ENCODE data around the gene MYO9B.

MYO9B gene

GRCh38 chr19:17078036-17078919 is 2.7 kb downstream of the MYO9B start:
- H3K4me3 ChIP-seq (ENCODE audit: control insufficient read depth, low read depth, low read length), result no peak overlapping the region
- DNase-seq (ENCODE audit: low read depth), result no peak
- TF ChIP-seq CTCF (IDR thresholded peaks at IDR 0.05; ENCODE audit: control insufficient read depth, insufficient read depth, low read depth, low read length, missing control alignments), result no peak

GRCh38 chr19:17078920-17079709 is 3.5 kb downstream of the MYO9B start:
- TF ChIP-seq CTCF (IDR thresholded peaks at IDR 0.05; ENCODE audit: control insufficient read depth, insufficient read depth, low read depth, low read length, missing control alignments), result no peak
- peak overlapping the region; percentile 68 for H3K4me3 ChIP-seq (ENCODE audit: control insufficient read depth, low read depth, low read length)
- no peak for DNase-seq (ENCODE audit: low read depth)

GRCh38 chr19:17079710-17080439 is 4.3 kb downstream of the MYO9B start:
- DNase-seq (ENCODE audit: low read depth), result peak; percentile 98
- peak overlapping the region; percentile 68 for H3K4me3 ChIP-seq (ENCODE audit: control insufficient read depth, low read depth, low read length)
- TF ChIP-seq CTCF (IDR thresholded peaks at IDR 0.05; ENCODE audit: control insufficient read depth, insufficient read depth, low read depth, low read length, missing control alignments), result peak; percentile 75

- TF ChIP-seq CTCF (IDR thresholded peaks at IDR 0.05; ENCODE audit: control insufficient read depth, insufficient read depth, low read depth, low read length, missing control alignments), result no peak
Observed at GRCh38 chr19:17080440-17080801, 4.8 kb downstream of the MYO9B start.

GRCh38 chr19:17081672-17082630 is 6.4 kb downstream of the MYO9B start:
- H3K4me3 ChIP-seq (ENCODE audit: control insufficient read depth, low read depth, low read length), result no peak overlapping the region
- no peak for DNase-seq (ENCODE audit: low read depth)
- no peak for TF ChIP-seq CTCF (IDR thresholded peaks at IDR 0.05; ENCODE audit: control insufficient read depth, insufficient read depth, low read depth, low read length, missing control alignments)

More at GRCh38 chr19:17080440-17080801, 4.8 kb downstream of the MYO9B start:
- no peak for DNase-seq (ENCODE audit: low read depth)
- H3K4me3 ChIP-seq (ENCODE audit: control insufficient read depth, low read depth, low read length), result no peak overlapping the region
